CD4-positive, alpha-beta T cell treated with Interleukin-1 beta for 1 hour (primary cell): ENCODE data around the gene NFATC4.
"Not testable (repeated sequence)": the region's sequence is repeated elsewhere in the genome, so short reads cannot be mapped to it uniquely, and the experiment has no call there.

Source experiments
- DNase-seq, 2 donors: peaks; one replicate each; pipeline ENCODE4 v3.0.0-alpha.2; 2020 to 2022

The NFATC4 gene

DNA sequence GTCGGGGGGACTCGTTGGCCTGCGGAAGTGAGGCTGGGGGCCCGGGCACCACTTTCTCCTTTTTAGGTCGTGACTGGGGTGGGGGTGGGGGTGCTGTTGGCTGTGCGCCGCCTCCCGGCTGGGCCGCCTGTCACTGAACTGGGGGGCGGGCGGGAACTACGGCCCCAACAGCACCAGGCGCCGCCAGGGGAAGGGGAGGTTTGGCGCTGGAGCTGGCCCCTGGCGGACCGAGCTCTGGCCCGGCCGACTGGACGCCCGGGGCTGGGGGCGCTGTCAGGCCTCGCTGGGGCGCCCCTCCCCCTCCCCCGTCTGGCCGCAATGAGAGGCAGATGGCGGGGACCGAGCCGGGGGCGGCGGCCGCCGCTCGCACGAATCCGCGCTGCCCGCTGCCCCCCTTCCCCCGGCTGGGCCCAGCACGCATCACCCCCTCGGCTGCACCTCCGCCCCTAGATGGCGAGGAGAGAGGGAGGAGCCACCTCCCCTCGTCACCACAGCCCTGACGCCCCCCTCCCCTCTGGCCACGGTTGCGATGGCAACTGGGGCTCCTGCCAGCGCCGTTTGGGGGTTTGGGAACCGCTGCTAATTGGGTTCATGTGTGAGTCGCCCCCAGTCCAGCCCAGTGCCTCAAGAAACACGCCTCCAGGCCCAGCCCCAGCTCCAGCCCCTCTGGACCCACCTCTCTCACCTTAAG, 723 bp downstream of the NFATC4 start:
- DNase-seq = peak; percentile 34 to 68

DNA sequence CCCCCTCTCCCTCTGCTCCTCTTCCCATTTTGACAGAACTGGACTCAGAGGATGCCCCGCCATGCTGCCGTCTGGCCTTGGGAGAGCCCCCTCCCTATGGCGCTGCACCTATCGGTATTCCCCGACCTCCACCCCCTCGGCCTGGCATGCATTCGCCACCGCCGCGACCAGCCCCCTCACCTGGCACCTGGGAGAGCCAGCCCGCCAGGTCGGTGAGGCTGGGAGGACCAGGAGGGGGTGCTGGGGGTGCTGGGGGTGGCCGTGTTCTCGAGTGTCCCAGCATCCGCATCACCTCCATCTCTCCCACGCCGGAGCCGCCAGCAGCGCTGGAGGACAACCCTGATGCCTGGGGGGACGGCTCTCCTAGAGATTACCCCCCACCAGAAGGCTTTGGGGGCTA, 1.5 kb downstream of the NFATC4 start:
- no peak for DNase-seq

DNA sequence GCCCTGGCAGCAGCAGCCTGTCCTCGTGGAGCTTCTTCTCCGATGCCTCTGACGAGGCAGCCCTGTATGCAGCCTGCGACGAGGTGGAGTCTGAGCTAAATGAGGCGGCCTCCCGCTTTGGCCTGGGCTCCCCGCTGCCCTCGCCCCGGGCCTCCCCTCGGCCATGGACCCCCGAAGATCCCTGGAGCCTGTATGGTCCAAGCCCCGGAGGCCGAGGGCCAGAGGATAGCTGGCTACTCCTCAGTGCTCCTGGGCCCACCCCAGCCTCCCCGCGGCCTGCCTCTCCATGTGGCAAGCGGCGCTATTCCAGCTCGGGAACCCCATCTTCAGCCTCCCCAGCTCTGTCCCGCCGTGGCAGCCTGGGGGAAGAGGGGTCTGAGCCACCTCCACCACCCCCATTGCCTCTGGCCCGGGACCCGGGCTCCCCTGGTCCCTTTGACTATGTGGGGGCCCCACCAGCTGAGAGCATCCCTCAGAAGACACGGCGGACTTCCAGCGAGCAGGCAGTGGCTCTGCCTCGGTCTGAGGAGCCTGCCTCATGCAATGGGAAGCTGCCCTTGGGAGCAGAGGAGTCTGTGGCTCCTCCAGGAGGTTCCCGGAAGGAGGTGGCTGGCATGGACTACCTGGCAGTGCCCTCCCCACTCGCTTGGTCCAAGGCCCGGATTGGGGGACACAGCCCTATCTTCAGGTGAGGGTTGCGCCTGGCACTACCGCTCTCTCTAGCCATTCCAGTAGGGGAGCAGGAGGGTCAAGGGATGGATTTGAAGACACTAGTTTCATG, 2.1 kb downstream of the NFATC4 start:
- DNase-seq = no peak

DNA sequence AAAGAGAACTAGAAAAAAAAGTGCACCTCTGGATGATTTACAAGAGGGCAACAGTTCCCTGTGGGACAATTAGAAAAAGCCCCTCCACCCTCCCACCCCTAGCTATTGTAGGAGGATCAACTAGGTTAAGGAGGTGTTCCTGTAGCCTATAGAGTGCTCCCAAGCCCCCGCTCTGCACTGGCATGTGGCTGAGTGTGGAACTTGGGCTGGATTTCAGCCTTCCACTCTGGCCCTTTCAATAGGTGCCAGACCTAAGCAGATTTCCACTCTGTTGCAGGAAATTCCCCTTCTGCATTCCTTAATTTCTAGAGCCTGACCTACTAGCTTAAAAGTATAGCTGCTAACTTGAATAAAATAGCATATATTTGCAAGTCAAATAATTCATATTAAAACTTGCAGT, 2.8 kb downstream of the NFATC4 start:
- DNase-seq = no peak

DNA sequence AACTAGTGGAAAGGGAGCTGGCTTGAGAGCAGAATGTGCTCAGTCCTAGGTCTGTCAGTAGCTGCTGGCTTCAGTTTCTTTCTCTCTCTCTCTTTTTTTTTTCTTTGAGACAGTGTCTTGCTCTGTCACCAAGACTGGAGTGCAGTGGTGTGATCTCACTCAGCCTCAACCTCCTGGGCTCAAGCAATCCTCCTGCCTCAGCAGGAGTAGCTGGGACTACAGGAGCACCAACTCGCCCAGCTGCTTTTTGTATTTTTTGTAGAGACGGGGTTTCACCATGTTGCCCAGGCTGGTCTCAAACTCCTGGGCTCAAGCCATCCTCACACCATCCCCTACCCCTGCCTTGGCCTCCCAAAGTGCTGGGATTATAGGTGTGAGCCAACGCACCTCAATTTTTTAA, 3.6 kb downstream of the NFATC4 start:
- not testable (repeated sequence) for DNase-seq

DNA sequence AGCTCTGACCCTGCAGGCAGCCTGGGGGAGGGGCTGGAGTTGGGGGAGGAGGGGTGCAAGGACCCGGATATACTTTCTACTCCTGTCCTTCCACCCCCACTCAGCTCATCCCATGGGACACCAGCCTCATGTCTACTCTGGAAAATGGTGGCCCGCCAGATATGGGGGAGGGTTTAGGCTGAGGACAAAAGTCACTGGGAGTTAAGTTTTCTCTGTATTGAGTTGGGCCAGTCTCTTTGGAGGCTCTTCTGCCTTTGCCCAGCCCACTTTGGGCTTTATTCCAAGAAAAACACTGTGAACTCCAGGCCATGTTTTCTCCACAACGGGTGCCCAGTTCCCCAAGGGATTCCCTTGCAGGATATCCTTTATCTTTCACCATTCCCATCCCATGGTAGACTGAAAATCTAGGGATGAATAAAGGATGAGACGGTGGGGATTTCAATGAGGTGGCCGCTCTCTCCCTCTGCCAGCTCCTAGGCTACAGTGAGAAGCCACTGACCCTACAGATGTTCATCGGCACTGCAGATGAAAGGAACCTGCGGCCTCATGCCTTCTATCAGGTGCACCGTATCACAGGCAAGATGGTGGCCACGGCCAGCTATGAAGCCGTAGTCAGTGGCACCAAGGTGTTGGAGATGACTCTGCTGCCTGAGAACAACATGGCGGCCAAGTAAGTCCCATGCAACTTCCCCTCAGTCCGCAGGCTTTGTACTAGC, 4.9 kb downstream of the NFATC4 start:
- no peak for DNase-seq

DNA sequence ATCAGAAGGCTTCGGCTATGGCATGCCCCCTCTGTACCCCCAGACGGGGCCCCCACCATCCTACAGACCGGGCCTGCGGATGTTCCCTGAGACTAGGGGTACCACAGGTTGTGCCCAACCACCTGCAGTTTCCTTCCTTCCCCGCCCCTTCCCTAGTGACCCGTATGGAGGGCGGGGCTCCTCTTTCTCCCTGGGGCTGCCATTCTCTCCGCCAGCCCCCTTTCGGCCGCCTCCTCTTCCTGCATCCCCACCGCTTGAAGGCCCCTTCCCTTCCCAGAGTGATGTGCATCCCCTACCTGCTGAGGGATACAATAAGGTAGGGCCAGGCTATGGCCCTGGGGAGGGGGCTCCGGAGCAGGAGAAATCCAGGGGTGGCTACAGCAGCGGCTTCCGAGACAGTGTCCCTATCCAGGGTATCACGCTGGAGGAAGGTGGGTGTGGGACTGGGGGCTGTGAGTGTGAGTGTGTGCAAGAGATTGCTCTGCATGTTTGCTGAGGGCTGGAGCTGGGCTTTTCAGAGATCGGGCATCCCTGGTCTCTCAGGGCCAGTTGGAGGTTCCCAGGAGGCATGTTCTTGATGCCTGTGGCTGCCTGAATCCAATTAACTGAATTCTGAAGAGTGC, 8.6 kb downstream of the NFATC4 start:
- DNase-seq = no peak

DNA sequence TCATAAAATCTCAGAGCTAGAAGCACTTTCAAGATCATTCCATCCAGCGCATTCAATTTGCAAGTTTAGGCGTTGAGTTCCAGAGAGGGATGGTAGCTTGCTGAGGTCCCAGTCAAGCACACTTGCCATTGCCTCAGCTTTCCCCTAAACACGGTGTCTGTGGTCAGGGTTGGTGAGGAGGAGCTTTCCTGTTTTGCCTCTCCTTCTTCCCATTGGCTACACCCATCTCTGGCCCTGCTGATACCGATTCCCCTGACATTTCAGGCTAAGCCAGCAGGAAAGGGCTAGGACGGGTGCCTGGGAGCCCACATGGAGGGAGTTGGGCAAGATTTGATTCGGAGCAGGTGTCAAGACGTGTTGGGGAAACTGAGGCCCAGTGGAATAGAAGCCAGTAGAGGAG, 9.1 kb downstream of the NFATC4 start:
- DNase-seq = no peak

DNA sequence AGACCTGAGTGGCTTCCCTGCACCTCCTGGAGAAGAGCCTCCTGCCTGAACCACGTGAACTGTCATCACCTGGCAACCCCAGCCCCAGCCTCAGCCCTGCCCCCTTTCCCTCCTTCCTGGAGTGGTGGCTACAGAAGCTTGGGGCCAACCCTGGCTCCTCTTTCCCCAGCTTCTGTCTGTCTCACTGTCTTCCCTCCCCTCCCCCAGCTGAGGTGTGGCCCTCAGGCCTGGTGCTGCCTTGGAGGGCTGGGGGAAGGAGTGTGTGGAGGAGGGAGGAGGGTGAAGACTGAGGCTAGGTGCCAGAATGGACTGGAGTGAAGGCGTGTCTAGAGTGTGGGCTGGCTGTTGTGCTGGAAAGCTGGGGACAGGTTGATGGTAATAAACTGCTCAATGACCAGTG, 9.7 kb downstream of the NFATC4 start:
- DNase-seq = no peak

DNA sequence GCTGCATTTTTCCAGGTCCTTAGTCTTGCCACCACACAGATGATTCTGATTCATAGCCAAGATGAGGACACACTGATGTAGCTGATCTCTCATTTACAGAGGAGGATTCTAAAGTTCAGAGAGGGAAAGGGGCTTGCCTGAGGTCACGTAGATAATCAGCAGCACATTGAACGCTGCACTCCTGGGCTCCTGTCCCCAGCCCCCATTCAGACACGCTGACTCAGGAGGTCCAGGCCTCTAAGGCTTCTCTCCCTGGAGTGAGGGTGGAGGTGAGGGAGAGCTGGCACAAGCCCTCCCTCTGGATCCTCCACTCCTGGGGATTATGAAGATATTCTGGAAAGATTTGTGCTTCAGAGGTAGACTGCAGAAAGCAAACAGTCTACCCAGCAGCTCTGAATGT, 10.3 kb downstream of the NFATC4 start:
- DNase-seq = no peak

DNA sequence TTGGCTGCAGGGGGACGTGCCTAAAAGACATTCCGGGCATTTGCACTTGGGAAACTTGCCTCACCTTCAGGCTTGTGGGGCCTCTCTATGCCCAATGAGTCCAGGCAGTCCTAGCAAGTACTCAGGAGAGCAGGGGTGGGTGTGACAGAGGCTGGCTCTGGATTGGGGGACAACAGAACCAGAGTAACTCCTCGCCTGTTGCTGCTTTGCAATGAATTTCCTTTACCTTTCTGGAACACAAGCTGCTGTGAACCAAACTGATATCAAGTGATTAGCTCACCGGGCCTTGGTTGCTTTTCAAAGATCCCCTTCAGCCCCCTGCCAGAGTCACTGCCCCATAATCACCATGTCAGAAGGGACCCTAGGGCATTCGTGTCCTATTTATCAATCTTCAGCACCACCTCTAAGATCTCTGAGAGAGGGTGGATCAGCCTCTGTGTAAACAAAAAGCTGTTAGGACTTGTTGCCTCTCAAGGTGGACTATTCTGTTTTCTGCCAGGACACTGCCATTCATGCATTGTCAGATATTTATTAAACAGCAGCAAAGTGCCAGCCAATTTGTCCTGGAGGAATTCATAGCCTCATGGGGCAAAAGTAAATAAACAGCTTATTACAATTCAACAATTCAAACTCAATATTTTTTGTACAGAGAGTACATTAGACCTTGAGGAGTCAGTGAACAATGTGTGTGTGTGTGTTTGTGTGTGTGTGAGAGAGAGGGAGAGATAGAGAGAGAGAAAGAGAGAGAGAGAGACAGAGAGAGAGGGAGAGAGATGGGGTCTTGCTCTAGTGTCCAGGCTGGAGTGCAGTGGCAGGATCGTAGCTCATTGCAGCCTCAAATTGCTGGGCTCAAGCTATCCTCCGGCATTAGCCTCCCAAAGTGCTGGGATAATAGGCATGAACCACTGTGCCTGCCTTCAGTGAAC, 11.3 kb downstream of the NFATC4 start:
- no peak for DNase-seq

DNA sequence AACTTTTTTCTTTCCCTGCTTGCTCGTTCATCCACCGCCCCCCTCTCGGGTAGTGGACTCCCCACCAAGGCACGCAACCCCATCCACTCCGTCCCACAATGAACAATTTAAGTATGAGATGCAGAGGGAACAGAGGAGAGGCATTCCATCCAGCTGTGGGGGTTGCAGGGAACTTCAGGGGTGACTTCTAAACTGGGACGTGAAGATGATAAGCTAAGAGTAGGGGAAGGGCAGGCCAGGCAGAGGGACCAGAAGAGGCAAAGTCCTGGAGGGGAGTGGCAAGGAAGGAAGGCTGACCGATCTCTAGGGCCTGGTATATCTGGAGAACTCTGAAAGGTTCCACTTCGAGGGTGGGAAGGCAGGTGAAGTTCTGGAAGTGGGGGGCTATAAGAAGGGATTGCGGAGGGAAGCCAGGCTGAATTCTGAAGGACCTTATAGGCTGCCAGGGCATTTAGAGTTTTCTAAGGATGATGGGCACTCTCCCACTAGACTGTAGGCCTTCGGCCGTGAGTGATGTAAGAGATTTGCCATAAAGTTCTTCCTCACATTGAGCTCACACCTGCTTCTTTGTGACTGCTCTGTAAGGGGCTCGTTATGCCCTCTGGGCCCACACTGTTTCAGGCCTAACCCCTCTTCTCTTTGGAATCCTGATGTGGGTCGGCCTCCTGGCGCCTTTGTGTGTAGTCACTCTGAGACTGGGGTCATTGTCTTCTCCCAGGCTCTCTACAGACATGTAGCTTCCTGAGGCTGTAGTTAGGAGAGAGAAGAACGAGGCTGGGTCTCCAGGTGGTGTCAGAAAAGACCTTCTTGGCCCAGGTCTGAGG, 12.1 kb downstream of the NFATC4 start:
- DNase-seq = no peak

DNA sequence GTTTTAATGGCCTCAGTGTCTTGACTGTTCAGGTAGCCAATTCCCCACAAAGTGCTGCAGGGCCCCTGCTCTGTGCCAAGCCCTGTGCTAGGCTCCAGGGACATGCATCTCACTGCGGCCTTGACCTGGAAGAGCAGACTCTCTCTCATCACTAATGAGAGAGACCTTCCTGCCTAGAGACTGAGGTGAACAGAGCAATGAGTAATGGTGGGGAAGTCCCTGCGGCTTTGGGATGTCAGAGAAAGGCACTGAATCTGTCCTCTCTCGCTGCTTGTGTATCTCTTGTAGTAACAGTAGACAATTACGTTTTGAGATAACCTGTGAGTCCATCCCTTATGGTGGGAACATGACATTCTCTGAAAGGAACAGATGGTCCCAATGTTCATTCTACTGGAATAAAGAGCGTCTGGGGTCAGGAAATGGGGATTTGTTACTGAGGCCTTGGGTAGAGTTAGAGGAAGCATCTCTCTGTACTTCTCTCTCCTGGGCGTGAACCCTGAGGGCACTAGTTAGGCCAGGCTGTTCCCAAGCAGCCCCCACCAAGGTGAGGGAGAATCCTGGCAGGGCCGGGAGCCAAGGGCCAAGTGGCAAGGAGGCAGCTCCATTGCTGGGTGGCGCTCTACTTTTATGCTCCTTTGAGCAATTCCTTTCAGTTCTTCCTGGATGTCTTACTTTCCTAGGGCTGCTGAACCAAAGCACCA, 13.5 kb downstream of the NFATC4 start:
- DNase-seq = no peak

DNA sequence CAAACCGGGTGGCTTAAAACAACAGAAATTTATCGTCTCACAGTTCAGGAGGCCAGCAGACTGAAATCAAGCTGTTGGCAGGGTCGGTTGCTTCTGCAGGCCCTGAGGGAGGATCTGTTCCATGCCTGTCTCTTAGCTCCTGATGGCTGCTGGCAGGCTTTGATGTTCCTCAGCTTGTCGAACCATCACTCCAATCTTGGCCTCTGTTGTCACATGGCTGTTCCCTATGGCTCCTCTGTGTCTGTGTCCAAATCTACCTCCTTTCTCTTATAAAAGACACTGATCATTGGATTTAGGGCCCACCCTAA, 14.0 kb downstream of the NFATC4 start:
- DNase-seq = no peak

DNA sequence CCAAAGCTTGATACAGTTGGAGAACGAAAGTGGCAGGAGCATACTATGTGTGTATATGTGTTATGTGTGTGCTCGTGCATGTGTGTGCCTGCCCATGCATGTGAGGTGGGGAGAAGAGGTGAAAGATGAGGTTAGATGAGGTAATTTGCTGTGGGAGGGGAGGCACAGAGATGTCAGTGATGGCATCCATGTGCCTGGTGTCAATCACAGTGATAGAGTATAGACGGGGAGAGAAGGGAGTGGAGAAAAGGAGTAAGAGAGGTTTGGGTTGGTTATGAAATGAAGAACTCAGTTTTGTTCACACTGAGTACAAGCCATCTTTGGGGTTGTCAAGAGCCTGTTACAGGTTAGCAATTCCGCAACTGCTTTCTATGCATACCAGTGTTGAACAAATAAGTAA, 16.2 kb downstream of the NFATC4 start:
- DNase-seq = no peak

DNA sequence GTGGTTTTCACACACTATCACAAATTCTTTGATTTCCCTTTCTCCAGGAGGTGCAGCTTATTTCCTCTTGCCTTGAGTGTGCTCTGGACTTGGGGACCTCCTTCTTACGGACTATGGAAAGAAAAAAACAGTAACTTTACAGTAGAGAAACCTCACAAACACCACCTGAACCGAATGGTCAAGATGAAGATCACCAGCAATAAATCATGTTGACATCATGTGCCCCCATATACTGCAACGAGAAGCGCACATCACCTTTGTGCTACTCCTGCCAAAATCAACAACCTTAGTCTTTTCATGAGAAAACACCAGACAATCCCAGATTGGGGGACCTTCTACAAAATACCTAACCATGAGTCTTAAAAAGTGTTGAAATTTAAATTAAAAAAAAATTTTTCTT, 17.5 kb downstream of the NFATC4 start:
- no peak for DNase-seq

DNA sequence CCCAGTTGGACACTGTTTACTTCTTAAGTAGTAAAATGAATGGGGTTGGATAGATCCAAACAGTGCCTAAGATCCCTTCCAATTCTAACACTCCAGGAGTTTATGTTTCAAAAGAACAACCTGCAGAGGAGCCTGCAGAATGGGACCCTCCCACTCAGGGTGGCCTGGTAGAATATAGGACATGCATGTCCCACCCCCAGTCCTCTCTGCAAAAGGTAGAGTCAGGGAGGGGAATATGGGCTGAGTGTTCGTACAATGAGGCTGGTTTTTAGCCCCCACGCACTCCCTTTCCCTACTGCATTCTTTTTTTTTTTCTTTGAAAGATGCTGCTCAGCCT, 19.0 kb downstream of the NFATC4 start:
- no peak for DNase-seq

DNA sequence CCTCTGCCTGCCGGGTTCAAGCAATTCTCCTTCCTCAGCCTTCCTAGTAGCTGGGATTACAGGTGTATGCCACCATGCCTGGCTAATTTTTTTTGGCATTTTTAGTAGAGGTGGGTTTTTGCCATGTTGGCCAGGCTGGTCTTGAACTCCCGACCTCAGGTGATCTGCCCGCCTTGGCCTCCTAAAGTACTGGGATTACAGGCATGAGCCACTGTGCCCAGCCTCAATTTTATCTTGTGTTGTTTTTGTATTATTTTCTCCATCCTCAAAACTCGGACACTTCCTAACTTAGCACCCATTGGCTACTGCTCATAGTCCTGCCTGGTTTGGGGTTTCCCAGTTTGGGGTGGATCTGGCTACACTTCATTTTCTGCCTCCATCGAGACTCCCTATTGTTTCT, 19.6 kb downstream of the NFATC4 start:
- not testable (repeated sequence) for DNase-seq

DNA sequence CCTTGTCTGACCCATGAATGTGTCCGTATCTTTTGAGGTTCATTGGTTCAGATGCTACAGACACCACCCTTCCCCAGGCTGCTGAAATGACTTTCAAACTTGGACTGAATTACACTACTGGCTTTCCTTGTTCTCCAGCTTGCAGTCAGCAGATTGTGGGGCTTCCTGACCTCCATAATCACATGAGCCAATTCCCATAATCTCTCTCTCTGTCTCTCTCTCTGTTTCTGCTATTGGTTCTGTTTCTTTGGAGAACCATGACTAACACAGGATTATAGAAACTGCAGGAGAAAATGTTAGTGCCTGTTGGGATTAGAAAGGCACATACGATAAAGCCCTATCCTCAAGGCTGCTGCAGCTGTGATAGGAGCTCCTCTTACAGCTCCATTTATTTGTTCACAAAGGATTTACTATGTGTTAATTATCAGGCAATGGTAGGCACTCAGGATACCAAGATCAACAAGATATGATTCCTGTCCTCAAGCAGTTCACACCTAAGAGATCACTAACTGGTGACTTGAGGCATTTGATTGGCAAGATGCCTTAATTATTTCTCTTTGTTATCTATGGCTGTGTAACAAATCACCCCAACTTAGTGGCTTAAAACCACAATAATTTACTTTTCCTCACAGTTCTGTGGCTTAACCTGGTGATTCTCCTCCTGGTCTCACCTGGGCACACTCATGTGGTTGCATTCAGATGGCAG, 20.6 kb downstream of the NFATC4 start:
- DNase-seq = no peak

DNA sequence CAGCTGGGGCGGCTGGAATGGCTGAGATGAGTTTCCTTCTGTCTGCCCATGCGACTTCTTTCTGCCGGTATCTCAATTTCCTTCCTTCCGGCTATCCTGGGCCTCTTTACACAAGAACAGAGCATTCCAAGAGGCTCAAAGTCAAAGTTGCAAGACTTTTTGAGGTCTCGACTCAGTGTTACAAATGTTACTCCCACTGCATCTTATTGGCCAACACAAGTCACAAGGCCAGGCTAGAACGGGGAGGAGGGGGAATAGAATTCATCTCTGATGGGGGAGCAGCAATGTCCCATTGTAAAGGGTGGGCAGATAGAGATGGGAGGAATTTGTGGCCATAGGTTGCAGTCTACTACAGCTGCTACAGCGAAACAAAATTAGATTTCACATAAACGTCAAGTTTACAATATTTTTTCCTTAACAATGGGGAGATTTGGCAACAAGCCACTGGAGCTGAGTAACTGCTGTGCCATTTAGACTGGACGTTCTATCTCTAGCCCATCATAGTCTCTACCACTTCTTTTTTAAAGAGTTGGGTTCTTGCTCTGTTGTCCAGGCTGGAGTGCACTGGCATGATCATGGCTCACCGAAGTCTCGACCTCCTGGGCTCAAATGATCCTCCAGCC, 21.4 kb downstream of the NFATC4 start:
- DNase-seq = no peak
